ENCODE data around the gene GPR35. TPM values are rescaled to one million over a fixed set of nuclear protein-coding genes. Genes with fewer than 3 reads are reported as not detected.
"Not testable (repeated sequence)": the region's sequence is repeated elsewhere in the genome, so short reads cannot be mapped to it uniquely, and the experiment has no call there.

Gene GPR35
- polyA plus RNA-seq, 1 donor = 2.5 TPM

- DNase-seq = no peak
Observed at GRCh38 chr2:240663546-240664190, 38.4 kb downstream of the GPR35 start.

- DNase-seq = no peak
Observed at GRCh38 chr2:240664622-240665021, 39.3 kb downstream of the GPR35 start.

GRCh38 chr2:240670402-240670801, 45.1 kb downstream of the GPR35 start:
- DNase-seq = no peak

- no peak for DNase-seq
Observed at GRCh38 chr2:240670950-240671349, 45.7 kb downstream of the GPR35 start.

GRCh38 chr2:240672076-240672700, 46.9 kb downstream of the GPR35 start:
- no peak for DNase-seq

GRCh38 chr2:240672701-240673190, 47.5 kb downstream of the GPR35 start:
- DNase-seq = no peak

- DNase-seq = not testable (repeated sequence)
Observed at GRCh38 chr2:240674461-240675184, 49.3 kb downstream of the GPR35 start.

GRCh38 chr2:240675345-240675744, 50.1 kb downstream of the GPR35 start:
- DNase-seq = not testable (repeated sequence)

- DNase-seq = not testable (repeated sequence)
Observed at GRCh38 chr2:240678043-240678442, 52.8 kb downstream of the GPR35 start.

- DNase-seq = not testable (repeated sequence)
Observed at GRCh38 chr2:240678909-240679308, 53.6 kb downstream of the GPR35 start.

GRCh38 chr2:240680185-240680584, 54.9 kb downstream of the GPR35 start:
- DNase-seq = not testable (repeated sequence)

Other genes with a start within 250 kb of the GPR35 start
- 149 TPM for gene GPC1, start 189.8 kb upstream of the GPR35 start, polyA plus RNA-seq (ENCODE audit: insufficient read length)
- gene ANKMY1, start 67.5 kb upstream of the GPR35 start, polyA plus RNA-seq (ENCODE audit: insufficient read length) = 11.4 TPM
- 12.6 TPM for gene DUSP28, start 65.1 kb upstream of the GPR35 start, polyA plus RNA-seq (ENCODE audit: insufficient read length)
- 35.0 TPM for gene RNPEPL1, start 57.0 kb upstream of the GPR35 start, polyA plus RNA-seq (ENCODE audit: insufficient read length)
- 16.7 TPM for gene CAPN10, start 38.7 kb upstream of the GPR35 start, polyA plus RNA-seq (ENCODE audit: insufficient read length)
- 1.6 TPM for gene AQP12B, start 57.4 kb downstream of the GPR35 start, polyA plus RNA-seq (ENCODE audit: insufficient read length)
- 0.74 TPM for gene AQP12A, start 66.4 kb downstream of the GPR35 start, polyA plus RNA-seq (ENCODE audit: insufficient read length)
- 4.4 TPM for gene KIF1A, start 194.7 kb downstream of the GPR35 start, polyA plus RNA-seq (ENCODE audit: insufficient read length)
- gene AGXT, start 243.3 kb downstream of the GPR35 start, polyA plus RNA-seq (ENCODE audit: insufficient read length) = not detected